Measurements from ENCODE around the gene SLC25A46.
A peak's percentile ranks its signal among the peaks of the same experiment; 100 is the strongest.
"Not testable (repeated sequence)": the region's sequence is repeated elsewhere in the genome, so short reads cannot be mapped to it uniquely, and the experiment has no call there.

The SLC25A46 gene

GRCh38 chr5:110738812-110739651 is at the start of gene SLC25A46:
Gene SLC25A46, plus strand, starts transcription at chr5:110739007. Its CDS starts 113 bp downstream, at chr5:110739120.
- DNase-seq (ENCODE audit: low read depth in 3 of 3, low spot score in 1 of 3): peak; percentile 56 to 70 (median 65)

- DNase-seq (ENCODE audit: low read depth in 3 of 3, low spot score in 1 of 3): not testable (repeated sequence)
Measured at GRCh38 chr5:110690587-110690986, 48.2 kb upstream of the SLC25A46 start.

GRCh38 chr5:110692669-110693068 is 46.1 kb upstream of the SLC25A46 start:
- not testable (repeated sequence) for DNase-seq (ENCODE audit: low read depth in 3 of 3, low spot score in 1 of 3)

- no peak for DNase-seq (ENCODE audit: low read depth in 3 of 3, low spot score in 1 of 3)
Measured at GRCh38 chr5:110702300-110702699, 36.5 kb upstream of the SLC25A46 start.

- DNase-seq (ENCODE audit: low read depth in 3 of 3, low spot score in 1 of 3): no peak
Measured at GRCh38 chr5:110702704-110703103, 36.1 kb upstream of the SLC25A46 start.

GRCh38 chr5:110703481-110703880 is 35.3 kb upstream of the SLC25A46 start:
- no peak for DNase-seq (ENCODE audit: low read depth in 3 of 3, low spot score in 1 of 3)

GRCh38 chr5:110705349-110705748 is 33.5 kb upstream of the SLC25A46 start:
- no peak for DNase-seq (ENCODE audit: low read depth in 3 of 3, low spot score in 1 of 3)

GRCh38 chr5:110707260-110707844 is 31.5 kb upstream of the SLC25A46 start:
- DNase-seq (ENCODE audit: low read depth in 3 of 3, low spot score in 1 of 3): no peak

- no peak for DNase-seq (ENCODE audit: low read depth in 3 of 3, low spot score in 1 of 3)
Measured at GRCh38 chr5:110716247-110717245, 22.3 kb upstream of the SLC25A46 start.

- DNase-seq (ENCODE audit: low read depth in 3 of 3, low spot score in 1 of 3): no peak
Measured at GRCh38 chr5:110718311-110718710, 20.5 kb upstream of the SLC25A46 start.

GRCh38 chr5:110726249-110727024 is 12.4 kb upstream of the SLC25A46 start, which contains the start of gene TMEM232:
Gene TMEM232, minus strand, starts transcription at chr5:110726671. Its CDS starts 59,319 bp downstream, at chr5:110667352.
- DNase-seq (ENCODE audit: low read depth in 3 of 3, low spot score in 1 of 3): peak; percentile 44 to 52 (median 48)

- DNase-seq (ENCODE audit: low read depth in 3 of 3, low spot score in 1 of 3): no peak
Measured at GRCh38 chr5:110727025-110727314, 11.8 kb upstream of the SLC25A46 start.

- DNase-seq (ENCODE audit: low read depth in 3 of 3, low spot score in 1 of 3): not testable (repeated sequence)
Measured at GRCh38 chr5:110731499-110731898, 7.3 kb upstream of the SLC25A46 start.

GRCh38 chr5:110734101-110734500 is 4.7 kb upstream of the SLC25A46 start:
- no peak for DNase-seq (ENCODE audit: low read depth in 3 of 3, low spot score in 1 of 3)

- DNase-seq (ENCODE audit: low read depth in 3 of 3, low spot score in 1 of 3): no peak
Measured at GRCh38 chr5:110735556-110735955, 3.3 kb upstream of the SLC25A46 start.

GRCh38 chr5:110736753-110737152 is 2.1 kb upstream of the SLC25A46 start:
- DNase-seq (ENCODE audit: low read depth in 3 of 3, low spot score in 1 of 3): no peak

GRCh38 chr5:110738503-110738811 is 350 bp upstream of the SLC25A46 start:
- no peak for DNase-seq (ENCODE audit: low read depth in 3 of 3, low spot score in 1 of 3)

- DNase-seq (ENCODE audit: low read depth in 3 of 3, low spot score in 1 of 3): no peak
Measured at GRCh38 chr5:110751902-110752762, 13.3 kb downstream of the SLC25A46 start.

- DNase-seq (ENCODE audit: low read depth in 3 of 3, low spot score in 1 of 3): no peak
Measured at GRCh38 chr5:110752953-110753352, 14.1 kb downstream of the SLC25A46 start.

- DNase-seq (ENCODE audit: low read depth in 3 of 3, low spot score in 1 of 3): no peak
Measured at GRCh38 chr5:110753600-110753999, 14.8 kb downstream of the SLC25A46 start.

All from stimulated activated CD4-positive, alpha-beta T cell treated with anti-CD3 and anti-CD28 coated beads, TNF-alpha, amount 100 ng/mL, for 1 hour (primary cell).